LNCaP clone FGC (cell line): ENCODE data around the gene DCHS2.

Source experiments
- DNase-seq: peaks from one replicate; pipeline ENCODE4 v3.0.0-alpha.2; 2011; ENCODE audit warnings: low read depth
- H3K4me3 ChIP-seq: 2 replicates; pipeline ENCODE4 v1.5.1; 2011; ENCODE audit warnings: mild to moderate bottlenecking, low read depth, low read length, control low read depth
- CTCF ChIP-seq: IDR thresholded peaks from 2 replicates; pipeline ENCODE4 v1.5.1; 2012; ENCODE audit warnings: mild to moderate bottlenecking; ENCODE audit not compliant: control insufficient read depth, insufficient read depth; ENCODE audit errors: extremely low read depth

The DCHS2 gene

GRCh38 chr4:154186035-154186434 lies 305.6 kb downstream of the DCHS2 start:
- H3K4me3 ChIP-seq = no peak overlapping the region
- DNase-seq = no peak
- TF ChIP-seq CTCF = no peak

GRCh38 chr4:154184238-154184637 lies 307.4 kb downstream of the DCHS2 start:
- H3K4me3 ChIP-seq = no peak overlapping the region
- no peak for TF ChIP-seq CTCF
- DNase-seq = no peak

- no peak for TF ChIP-seq CTCF
- no peak for DNase-seq
These were observed 308.3 kb downstream of the DCHS2 start for GRCh38 chr4:154183264-154183663.

More at GRCh38 chr4:154183264-154183663, 308.3 kb downstream of the DCHS2 start:
- H3K4me3 ChIP-seq = no peak overlapping the region
